Limb (tissue), 2 donors: ENCODE measurements around the gene SLIT1.

ENCODE experiments used
- DNase-seq, 2 donors: peaks; one replicate each; pipeline ENCODE4 v3.0.0-alpha.2; 2016; ENCODE audit errors: extremely low spot score in 2 of 2

Gene SLIT1

DNA sequence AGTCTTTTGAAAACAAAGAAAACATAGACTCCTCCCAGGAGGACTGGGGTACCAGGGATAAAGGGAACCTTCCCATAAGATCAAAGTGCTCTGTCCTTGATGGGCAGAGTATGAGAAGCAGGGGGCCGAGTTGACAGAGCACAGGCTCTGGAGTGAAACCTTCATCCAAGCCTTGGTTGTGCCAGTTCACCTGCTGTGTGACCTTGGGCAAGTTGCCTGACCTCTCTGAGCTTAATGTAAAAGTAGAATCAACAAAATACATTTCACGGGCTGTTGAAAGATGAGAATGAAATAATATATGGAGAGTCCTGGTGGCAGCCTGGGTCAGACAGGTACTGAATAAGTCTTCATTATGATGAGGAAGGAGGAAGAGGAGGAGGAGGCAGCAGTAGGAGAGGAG, 69.9 kb downstream of the SLIT1 start:
- DNase-seq, result no peak

DNA sequence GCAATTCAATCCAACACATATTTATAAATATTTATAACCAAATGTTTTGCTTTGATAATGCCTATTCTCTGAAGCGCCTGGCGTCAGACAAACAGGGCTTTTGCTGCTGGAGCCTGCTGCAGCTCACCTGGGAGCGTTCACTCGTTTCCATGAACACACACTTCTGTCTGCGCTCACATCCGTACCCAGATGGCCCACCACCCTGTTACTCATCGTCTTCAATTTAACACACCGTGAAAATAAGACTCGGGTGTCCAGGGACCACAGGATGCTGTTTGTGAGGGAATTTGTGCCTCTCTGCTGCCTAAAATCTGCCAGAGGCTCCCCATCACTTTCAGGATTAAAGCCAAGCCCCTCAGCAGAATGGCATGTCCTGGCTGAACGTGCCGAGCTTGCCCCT, 74.1 kb downstream of the SLIT1 start:
- DNase-seq, result no peak

DNA sequence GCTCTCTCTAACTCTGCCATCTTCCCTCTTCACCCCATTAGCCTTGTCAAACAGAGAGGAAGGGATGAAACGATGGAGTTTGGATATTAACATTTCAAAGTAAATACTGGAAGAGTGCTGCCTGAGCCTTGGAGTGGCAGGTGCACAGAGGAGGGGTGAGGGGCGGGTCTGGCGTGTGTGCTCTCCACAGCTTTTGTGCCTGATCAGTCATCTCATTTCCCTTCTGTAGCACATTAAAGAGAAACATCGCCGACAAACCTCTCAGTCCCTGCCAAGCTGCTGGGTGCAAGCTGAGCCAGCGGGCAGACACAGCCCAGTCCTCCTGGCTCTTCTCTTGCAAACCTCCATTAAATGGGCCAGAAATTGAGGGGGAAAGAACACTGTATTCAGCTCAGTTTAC, 76.2 kb downstream of the SLIT1 start:
- DNase-seq, result no peak

DNA sequence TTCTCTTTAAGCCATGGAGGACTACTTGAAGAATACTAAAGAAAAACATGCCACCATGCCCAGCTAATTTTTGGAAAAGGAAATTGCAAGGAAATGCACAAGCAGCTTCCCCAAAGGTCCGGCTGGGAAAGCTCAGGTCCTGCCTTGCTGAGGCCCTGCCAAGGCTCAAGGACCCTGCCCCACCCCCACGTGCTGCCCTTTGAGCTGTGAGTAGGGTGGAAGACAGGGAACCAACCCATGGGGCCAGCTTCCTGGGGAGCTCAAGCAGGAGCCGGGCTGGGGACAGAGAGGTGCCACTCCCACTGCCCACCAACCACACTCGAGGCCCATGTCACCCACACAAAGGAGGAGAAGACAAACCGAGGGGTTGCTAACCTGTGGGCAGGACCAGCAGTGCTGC, 78.2 kb downstream of the SLIT1 start:
- DNase-seq, result no peak

DNA sequence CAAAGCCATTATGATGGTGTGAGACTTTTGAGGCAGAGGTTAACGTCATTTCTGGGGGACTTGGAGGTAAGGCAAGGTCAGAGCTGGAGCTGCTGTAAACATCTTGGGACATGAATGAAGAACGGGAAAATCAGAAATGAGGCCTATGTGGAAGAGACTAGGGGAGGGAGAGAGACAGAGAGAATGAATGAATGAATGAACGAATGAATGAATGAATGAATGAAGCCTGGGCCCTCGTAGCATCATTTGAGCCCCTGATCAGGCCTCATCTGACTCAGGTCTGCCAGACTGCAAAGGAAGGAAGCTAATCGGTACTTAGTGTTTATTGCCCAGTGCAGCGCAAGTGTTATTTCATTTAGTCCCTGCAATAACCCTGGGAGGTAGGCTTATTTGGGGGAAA, 79.6 kb downstream of the SLIT1 start:
- DNase-seq, result no peak

DNA sequence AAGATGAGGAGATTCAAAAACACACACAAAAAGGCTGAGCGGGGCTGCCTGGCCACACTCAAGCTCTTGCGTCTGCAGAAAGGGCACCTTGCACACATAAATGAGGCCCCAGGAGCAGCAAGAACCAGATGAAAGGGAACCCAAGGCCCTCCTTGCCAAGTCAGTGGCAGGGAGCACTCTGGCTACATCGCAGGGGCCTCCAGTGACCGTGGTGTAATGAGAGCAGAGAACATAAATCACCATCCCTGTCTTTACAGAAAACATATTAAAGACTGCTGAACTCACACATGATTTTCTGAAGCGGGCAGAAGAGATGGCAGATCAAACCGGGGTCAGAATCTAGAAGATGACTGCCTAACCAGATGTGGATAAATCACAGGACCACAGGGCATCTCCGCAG, 80.5 kb downstream of the SLIT1 start:
- DNase-seq, result no peak

DNA sequence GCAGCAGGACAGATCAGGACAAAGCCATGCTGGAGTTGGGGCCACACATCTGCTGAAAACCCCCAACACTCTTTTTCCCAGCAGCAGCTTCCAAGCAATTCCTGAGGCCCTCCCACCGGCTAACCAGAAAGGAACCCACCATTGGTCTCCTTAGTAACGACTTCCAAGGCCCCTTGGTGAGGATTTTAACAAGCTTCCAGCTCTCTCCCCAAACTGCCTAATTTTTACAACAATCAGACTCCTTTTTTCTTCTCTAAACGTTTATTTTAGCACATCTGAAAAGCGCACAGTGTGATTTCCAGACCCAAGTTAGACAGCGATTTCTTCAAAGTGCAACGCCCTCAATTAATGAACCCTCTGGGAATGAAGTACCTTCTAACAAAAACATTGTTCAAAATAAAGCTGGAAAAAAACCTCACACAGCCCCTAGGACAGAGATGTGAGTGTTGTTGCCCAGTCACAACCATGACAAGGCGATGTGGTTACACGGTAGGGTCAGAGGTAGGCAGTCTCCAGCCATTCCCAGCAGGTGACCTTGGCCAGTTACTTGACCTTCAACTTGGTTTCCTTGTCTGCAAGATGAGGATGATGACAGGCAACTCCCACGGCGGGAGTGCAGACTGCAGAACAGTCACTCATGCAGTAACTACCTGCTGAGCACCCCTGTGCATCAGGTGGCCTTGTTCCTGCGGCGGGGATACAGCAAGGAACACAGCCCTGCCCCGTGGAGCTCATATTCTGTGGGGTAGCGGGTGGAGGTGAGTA, 82.3 kb downstream of the SLIT1 start:
- DNase-seq, result no peak

DNA sequence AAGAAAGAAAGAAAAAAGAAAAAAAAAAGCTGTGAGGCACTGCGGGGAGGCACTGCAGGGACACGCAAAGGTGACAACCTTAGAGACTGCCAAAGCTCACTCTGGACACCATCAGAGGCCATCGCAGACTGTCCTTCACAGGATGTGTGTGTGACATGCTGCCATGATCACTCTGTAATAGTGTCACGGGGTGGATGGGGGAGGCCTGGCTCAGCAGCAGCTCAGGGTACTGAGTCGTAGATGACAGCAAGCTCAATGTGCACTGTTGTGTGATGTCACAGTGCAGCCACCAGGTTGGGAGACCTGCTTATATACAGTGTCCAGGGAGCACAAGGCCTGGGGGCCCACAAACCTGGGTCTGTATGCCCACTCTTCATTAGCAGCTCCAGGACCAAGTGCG, 83.3 kb downstream of the SLIT1 start:
- DNase-seq, result no peak

DNA sequence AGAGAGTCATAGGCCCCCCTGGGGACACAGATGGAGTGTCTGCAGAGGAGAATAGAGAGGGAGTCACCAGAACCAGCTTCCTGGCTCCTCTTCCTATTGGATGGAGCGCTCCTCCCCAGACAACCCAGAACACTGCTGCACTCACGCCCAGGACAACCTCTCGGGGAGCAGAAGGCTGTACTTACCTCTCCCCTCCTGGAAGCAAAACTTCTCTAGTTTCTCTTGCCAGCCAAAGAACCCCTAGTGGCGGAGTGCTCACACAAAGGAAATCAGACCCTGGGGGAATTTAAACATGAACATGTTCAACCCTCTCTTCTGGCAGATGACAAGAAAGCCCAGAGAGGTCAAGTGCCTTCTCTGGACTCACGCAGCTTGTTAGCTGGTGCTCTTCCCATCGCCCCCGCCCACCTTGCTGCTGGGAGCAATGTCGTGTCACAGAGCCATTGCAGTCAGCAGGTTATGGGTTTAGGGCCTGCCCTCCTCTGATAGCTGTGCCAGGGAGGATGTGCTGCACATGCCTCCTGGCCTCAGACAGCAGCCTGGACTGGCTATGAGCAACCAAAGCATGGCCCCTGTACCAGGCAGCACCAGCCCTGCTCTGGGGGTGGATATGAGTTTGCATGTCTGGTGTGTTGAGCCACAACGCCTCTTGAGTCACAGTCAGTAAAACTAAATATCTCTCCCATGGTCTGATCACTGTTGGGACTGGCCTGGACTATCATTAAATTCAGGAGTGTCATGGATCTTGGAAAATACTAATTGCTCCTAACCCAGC, 84.4 kb downstream of the SLIT1 start:
- no peak for DNase-seq

DNA sequence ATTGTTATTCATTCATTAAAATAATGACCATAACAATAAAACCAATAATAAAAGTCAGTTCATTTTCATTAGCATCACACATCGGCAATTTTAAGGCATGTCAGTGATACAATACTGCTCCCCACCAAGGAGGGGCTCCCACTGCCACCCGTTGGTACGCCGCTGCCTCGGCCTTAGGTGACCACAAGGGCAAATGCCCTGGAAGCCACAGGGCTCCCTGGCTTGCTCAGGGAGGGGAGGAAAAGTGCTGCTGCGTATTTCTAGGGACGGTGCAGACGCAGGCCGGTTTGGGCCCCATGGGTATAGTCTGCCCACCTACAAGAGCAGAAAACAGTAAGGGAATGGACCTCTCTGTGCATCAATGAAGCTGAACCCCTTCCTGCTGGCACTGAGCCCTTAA, 85.1 kb downstream of the SLIT1 start:
- DNase-seq, result no peak

DNA sequence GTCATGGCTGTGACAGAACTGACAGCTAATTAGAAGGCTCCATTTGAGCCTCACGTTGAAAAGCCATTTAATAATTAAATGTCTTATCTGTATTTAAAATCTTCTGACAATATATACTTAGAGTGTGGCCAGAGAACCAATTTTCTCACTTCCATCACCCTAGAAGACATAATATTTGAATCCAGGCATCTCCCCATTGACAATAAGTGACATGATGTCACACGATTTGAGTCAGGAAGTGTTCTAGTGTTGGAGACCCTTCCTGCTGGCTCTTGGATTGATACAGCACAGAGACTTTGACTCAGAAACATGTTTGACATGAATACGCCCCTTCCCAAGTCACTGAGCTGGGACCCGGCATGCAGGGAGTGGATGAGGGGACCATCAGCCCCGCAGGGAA, 85.9 kb downstream of the SLIT1 start:
- DNase-seq, result no peak

DNA sequence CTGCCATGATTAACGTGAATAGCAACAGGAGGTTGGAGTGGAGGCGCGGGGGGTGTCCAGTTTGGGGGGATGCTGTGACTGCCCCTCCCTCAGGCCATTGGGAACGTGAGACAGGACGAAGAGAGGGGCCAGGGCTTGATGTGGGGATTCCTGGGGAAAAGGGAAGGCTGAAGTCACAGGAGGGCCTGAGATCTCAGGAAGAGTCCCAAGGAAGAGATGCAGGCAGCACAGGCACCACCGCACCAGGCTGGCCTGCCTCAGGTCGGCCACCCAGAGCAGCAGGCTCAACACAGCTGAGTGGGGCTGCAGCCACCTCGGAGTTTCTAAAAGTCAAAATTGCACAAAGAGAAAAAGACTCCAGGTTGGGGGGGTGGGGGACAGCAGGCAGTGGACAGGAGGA, 86.7 kb downstream of the SLIT1 start:
- DNase-seq, result no peak

DNA sequence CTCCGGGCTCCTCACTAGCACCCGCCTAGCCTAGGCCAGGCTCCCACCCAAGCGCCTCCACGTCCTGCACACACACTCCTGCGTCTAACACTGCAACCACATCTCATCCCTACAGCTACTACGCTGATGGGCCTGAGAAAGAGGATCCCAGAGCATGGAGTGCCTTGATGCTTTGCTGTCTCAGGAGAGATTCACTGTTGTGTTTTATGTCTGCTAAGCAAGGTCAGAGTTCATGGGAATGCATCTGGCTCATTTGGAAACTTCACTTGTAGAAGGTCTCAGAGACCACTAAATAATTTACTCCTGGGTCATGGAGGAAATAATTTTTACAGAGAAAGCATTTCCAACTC, 88.7 kb downstream of the SLIT1 start:
- no peak for DNase-seq

DNA sequence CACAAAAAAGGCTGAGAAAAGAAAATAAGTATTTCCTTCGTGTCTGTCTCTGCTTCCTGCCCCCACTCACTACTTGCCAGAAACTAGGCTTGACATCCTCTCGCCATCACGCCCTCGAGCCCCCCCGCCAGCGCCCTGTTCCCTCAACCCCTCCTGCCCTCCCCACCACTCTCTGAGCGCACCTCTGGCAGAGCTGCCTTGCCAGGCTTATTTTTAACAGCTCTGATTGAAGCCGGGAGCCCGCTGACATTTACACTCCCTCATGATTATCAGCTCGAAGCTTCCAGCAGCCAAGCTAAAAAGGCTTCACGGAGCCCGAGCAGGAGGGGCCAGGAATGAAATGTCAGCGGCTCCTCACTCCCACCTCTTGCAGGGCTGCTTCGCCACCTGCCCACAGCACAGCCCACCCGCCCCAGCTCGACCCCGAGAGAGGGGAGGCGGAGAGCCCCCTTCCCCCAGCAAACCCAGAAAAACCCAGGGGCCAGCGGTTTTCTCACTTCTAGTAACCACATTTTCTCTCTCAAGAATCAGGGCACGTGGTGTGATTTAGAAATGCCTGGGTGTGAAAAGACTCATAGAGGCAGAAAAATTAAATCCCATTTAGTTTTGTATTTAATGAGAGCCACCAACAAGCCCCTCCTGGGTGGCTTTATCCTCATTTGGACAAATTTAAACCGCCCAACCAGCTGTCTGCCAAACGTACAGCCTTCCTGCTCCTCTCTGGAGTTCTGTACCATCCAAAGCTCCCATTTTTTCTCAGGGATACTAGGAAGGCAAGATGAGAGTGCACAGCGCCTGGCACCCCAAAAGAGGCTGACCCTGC, 89.3 kb downstream of the SLIT1 start:
- DNase-seq, result peak in 1 of 2 donors; percentile 54

DNA sequence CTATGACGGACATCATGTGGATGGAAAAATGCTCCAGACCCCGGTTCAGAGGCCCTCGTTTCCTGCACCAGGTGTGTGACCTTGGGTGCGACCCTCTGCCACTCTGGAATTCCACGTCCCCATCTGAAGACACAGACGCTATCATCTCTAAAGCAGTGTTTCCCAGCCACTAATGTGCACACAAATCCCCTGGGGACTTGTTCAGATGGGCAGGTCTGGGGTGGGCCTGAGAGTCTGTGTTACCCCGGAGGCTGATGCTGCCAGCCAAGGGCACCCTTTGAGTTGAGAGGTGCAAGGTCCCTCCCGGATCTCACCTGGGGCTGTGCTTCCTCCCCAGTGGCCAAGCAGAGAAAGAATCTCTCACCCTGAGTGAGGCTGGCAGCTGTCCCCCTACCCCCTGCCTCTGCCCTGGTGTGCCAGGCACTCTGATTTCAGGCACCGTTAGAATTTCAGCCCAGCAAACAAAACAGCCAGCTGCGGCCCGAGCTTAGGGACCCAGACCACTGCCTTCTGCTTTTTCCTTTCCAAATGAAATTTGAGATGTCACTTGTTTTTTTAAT, 90.0 kb downstream of the SLIT1 start:
- no peak for DNase-seq

DNA sequence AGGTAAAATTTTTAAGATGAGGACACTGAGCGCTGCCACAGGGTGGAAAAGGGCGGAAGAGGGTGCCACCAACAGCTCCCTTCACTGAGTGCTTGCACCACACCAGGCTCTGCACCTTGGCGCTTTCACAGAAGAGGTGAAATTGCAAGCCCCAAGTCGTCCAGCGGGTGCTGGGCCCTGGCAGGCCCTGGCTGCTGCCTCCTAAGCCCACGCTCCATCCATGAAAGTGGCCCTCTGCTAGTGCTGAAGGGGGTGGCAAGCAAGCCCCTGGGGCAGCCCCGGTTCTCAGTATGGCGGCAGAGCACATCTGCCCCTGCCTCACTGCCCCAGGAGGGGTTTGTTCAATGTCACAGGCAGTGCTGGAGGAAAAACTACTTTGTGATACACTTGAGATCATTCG, 95.1 kb downstream of the SLIT1 start:
- DNase-seq, result no peak

DNA sequence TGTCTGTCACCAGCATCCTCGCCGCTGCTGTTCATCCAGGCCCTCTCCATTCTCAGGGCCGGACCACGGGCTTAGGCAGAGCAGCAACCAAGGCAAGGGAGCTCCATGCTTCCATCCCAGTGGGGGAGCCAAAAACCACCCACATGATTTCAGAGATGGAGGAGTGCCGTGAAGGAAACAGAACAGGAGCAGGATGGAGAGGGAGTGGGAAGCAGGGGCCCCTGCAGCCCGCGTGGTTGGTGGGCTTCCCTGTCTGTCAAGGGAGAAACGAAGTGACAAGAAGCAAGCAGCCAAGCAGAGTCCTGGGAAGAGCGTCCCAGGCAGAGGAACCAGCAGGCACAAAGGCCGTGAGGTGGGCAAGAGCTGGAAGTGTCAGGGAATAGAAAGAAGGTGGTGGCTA, 95.7 kb downstream of the SLIT1 start:
- DNase-seq, result no peak

DNA sequence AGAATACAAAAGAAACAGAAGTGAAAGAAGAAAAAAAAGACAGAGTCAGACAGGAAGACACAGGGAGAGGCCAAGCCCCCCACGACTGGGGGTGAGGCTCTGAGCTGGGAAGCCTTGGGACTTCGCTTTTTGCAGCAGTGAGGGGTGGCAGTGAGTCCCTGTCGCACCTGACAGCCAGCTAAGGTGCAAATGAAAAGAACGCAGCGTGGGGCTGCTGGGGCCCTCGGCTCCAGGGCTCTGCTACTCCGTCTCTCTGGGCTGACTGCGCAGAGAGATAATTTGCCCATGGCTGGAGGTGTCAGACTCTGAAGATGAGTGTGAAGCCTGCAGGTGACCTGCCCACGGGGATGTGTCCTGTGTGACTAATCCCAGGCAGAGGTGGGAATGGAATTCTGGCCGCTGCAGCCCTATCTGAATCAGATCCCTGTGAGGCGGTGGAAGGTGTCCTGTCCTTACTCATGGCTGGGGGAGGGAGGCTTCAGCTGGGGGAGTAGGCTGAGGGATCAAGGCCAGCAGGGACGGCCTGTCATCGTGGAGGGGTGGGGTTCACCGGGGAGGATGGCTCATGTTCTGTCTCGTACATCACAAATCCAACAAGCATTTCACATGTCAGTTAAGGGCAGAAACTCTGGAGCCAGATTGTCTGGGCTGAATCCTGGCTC, 96.4 kb downstream of the SLIT1 start:
- DNase-seq, result no peak

DNA sequence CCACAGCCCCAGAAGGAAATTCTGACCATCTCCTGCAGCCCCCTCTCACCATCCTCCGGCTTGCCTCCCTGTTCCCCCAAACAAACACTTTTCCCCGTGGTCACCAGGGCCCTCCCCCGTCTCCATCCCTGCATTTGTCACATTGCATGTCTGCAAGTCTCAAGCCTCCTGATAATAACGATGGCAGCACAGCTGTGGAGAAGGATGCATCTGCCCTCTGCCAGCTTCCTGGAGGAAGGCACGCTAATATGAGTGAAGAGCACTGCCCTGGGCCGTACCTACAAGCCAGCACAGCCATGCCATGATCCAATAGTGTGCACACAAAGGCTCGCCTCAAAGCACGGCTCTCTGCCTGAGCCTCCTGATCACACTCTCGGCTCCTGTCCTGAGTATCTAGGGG, 98.5 kb downstream of the SLIT1 start:
- DNase-seq, result no peak

DNA sequence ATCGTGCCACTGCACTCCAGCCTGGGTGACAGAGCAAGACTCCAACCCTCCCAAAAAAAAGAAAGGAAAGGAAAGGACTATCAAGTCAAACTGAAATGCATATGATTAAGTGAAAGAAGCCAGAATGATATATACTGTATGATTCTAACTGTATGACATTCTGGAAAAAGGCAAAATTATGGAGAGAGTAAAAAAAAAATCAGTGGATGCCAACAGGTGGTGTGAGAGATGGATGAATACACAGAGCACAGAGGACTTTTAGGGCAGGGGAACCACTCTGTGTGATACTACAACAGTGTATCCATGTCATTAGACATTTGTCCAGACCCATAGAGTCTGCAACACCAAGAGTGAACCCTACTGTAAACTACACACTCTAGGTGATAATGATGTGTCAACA, 99.2 kb downstream of the SLIT1 start:
- no peak for DNase-seq

DNA sequence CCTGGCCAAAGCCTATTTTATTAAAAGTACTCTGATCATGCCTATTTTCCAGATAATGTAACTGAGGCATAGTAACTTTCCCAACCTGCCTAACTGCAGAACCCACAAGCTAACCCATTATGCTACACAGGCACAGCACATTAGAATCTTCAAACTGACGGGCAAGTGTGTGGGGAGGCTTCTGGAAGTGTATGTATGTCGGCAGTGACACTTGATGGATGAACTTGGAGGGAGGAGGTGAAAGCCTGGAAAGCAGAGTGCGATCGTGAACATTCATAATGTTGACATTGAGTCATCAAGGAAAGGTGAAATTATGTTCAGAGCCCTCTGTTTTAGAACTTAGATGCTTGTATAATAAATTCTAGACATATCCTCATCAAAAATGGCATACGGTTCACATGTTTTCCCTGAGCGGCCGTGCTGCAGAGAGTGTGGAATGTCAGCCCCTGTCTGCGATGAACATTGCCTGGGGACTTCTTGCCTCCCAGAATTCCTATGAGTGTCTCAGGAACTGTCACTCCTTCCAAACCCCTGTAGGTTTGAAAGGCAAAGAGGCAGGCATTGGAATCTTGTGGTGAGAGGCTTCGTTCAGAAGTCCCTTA, 102.4 kb downstream of the SLIT1 start:
- no peak for DNase-seq
